T-helper 17 cell (primary cell): ENCODE data around the gene DELE1. TPM values are rescaled to one million over a fixed set of nuclear protein-coding genes. Genes with fewer than 3 reads are reported as not detected.
"Not testable (repeated sequence)": the region's sequence is repeated elsewhere in the genome, so short reads cannot be mapped to it uniquely, and the experiment has no call there.

Source experiments
- ATAC-seq: fragments of 150-1000 bp; cut with Tn5 transposase; 2 replicates; pipeline ENCODE4 v1.10.0; 2021; ENCODE audit warnings: mild to moderate bottlenecking, moderate library complexity
- DNase-seq, 3 donors: peaks; one replicate each; pipeline versions ENCODE4 v3.0.0 to v3.0.0-alpha.2; 2020 to 2021
- H3K9me3 ChIP-seq: one replicate; pipeline ENCODE4 v1.7.0; 2013; ENCODE audit warnings: low read length, mild to moderate bottlenecking; ENCODE audit not compliant: control insufficient read depth, poor library complexity, severe bottlenecking
- H3K27ac Mint-ChIP-seq: one replicate; pipeline ENCODE4 v1.8.0; 2022; ENCODE audit warnings: mild to moderate bottlenecking, moderate library complexity, mixed read lengths
- H3K27me3 Mint-ChIP-seq: one replicate; pipeline ENCODE4 v1.8.0; 2022; ENCODE audit warnings: mixed read lengths
- H3K36me3 Mint-ChIP-seq: one replicate; pipeline ENCODE4 v1.8.0; 2022; ENCODE audit warnings: low read depth, mixed read lengths
- H3K4me1 Mint-ChIP-seq: one replicate; pipeline ENCODE4 v1.8.0; 2022; ENCODE audit warnings: mild to moderate bottlenecking, mixed read lengths
- H3K4me3 Mint-ChIP-seq: one replicate; pipeline ENCODE4 v1.8.0; 2022; ENCODE audit warnings: mild to moderate bottlenecking, moderate library complexity, mixed read lengths
- total RNA-seq, 4 donors: library from RNA in 2 of 4; stranded (reverse) in 2 of 4; gene quantifications; one replicate each; pipeline ENCODE4 v1.2.3 and lab custom pipeline; 2022 to 2026

DELE1 gene
- total RNA-seq, 2 donors from 2014 or later, result 76.6 to 86.7 TPM

GRCh38 chr5:141920771-141921170 lies 2.9 kb upstream of the DELE1 start:
- Mint-ChIP-seq H3K4me1 (peaks cover 22% of the 10 kb centered on the region), H3K4me3 (no peak overlapping the region), H3K27me3 (peaks cover 24% of the 10 kb centered on the region), H3K27ac (peak overlapping the region; percentile 80), H3K36me3 (peaks cover 8% of the 10 kb centered on the region)
- DNase-seq (no peak), ATAC-seq (no peak)
- no peaks in the 10 kb centered on the region for H3K9me3 ChIP-seq

DNA sequence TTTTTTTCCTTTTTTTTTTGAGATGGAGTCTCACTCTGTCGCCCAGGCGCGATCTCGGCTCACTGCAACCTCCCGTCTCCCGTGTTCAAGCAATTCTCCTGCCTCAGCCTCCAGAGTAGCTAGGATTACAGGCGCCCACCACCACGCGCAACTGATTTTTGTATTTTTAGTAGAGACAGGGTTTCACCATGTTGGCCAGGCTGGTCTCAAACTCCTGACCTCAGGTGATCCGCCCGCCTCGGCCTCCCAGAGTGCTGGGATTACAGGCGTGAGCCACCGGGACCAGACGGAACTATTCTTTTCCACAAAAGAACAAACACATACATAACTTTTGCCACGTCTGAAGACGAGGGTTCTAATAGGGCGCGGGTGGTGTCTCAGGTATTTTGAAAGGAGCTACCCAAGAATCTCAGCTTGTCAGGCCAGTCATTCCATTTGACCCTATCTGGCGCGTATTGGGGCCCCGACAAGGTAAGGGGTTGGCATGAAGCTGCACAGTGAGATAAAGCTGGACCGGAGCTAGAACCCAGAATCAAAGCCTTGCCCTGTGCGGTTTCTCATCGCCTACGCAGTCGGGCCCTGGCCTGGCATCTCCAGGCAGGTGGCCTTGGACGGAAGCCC lies 734 bp upstream of the DELE1 start:
- Mint-ChIP-seq H3K27ac (peak overlapping the region; percentile 98), H3K4me3 (peak overlapping the region; percentile 92), H3K4me1 (peaks cover 31% of the 10 kb centered on the region)
- not testable (repeated sequence) for H3K9me3 ChIP-seq, H3K27me3 Mint-ChIP-seq, ATAC-seq, DNase-seq, H3K36me3 Mint-ChIP-seq

DNA sequence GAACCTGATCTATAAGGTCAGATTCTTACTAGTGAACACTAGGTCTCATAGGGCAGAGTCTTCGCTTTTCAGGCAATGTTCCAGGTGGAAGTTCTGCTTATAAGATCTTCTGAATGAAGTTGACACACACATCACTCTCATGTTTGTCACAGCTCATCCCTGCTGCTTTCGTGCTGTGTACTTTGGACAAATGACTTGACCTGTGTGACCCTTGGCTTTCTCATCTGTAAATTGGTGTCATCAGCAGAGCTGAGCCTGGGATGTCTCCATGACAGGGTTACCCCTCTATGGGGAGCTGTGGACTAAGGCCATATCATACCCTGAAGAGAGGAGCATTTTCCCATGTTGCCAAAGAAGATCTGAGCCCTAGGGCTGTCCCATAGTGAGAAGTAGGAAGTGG lies 2.8 kb downstream of the DELE1 start:
- no peak overlapping the region for H3K27ac Mint-ChIP-seq

GRCh38 chr5:141928051-141928450 lies 4.4 kb downstream of the DELE1 start:
- no peak overlapping the region for H3K4me3 Mint-ChIP-seq
- DNase-seq (no peak), ATAC-seq (no peak)
- no peaks in the 10 kb centered on the region for H3K27me3 Mint-ChIP-seq
- H3K9me3 ChIP-seq, result no peaks in the 10 kb centered on the region
- peaks cover 16% of the 10 kb centered on the region for H3K36me3 Mint-ChIP-seq
- peaks cover 35% of the 10 kb centered on the region for H3K4me1 Mint-ChIP-seq
- H3K27ac Mint-ChIP-seq, result peak overlapping the region; percentile 67

More for the DNA sequence above, 2.8 kb downstream of the DELE1 start:
- H3K27me3 Mint-ChIP-seq, result no peaks in the 10 kb centered on the region
- H3K4me1 Mint-ChIP-seq, result peaks cover 37% of the 10 kb centered on the region
- no peak for DNase-seq
- no peaks in the 10 kb centered on the region for H3K9me3 ChIP-seq
- H3K36me3 Mint-ChIP-seq, result peaks cover 13% of the 10 kb centered on the region
- H3K4me3 Mint-ChIP-seq, result no peak overlapping the region
- no peak for ATAC-seq

DNA sequence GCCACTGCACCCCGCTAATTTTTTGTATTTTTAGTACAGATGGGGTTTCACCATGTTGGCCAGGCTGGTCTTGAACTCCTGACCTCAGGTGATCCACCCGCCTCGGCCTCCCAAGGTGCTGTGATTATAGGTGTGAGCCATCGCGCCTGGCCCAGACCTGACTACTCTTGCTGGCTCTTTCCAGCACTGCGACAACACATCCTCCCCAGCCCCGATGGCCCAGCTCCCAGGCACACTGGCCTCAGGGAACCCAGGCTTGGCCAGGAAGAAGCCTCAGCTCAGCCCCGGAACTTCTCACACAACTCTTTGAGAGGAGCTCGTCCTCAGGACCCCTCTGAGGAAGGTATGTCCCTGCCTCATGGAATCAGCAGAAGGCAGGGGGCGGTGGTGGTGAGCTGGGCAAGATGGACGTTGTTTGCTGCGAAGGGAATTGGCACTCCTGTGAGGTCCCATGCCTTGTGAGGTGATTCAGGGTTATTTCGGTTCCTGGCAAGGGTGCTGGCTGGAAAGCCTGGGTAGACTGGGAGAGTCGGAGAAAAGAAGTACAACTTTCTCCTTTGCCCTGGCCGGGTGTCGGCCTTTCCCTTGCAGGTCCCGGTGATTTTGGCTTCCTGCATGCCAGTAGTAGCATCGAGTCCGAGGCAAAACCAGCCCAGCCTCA lies 5.9 kb downstream of the DELE1 start:
- no peaks in the 10 kb centered on the region for H3K9me3 ChIP-seq
- no peak for DNase-seq
- Mint-ChIP-seq H3K27me3 (no peaks in the 10 kb centered on the region), H3K27ac (peak overlapping the region; percentile 67), H3K4me1 (peaks cover 26% of the 10 kb centered on the region), H3K36me3 (peaks cover 14% of the 10 kb centered on the region), H3K4me3 (no peak overlapping the region)
- ATAC-seq, result no peak

DNA sequence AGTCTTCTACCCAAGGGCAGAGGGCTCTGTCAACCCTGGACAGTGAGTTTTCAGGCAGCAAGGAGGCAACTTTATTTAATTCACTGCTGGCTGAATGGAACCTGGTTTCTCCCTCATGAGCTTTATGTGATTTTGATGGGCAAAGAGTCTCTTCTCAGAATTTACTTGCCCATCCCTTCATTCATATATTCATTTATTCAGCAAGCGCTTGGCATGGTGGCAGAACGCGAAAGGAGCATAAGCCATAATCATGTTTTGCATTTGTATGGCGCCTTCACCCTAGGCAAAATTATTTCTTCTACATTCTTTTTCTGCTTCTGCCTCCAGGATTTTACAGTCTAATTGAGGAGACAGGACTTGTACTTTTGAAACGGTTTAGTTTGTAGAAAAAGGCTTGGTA lies 8.0 kb downstream of the DELE1 start:
- no peak overlapping the region for H3K4me3 Mint-ChIP-seq
- peaks cover 16% of the 10 kb centered on the region for H3K36me3 Mint-ChIP-seq
- H3K9me3 ChIP-seq, result no peaks in the 10 kb centered on the region
- H3K4me1 Mint-ChIP-seq, result peaks cover 24% of the 10 kb centered on the region
- peak overlapping the region; percentile 73 for H3K27ac Mint-ChIP-seq
- H3K27me3 Mint-ChIP-seq, result no peaks in the 10 kb centered on the region
- ATAC-seq (no peak), DNase-seq (no peak)

- Mint-ChIP-seq H3K27me3 (no peaks in the 10 kb centered on the region), H3K27ac (no peak overlapping the region), H3K36me3 (peaks cover 16% of the 10 kb centered on the region), H3K4me1 (peaks cover 14% of the 10 kb centered on the region), H3K4me3 (no peak overlapping the region)
- DNase-seq, result no peak
- no peaks in the 10 kb centered on the region for H3K9me3 ChIP-seq
- ATAC-seq, result no peak
These were observed 9.5 kb downstream of the DELE1 start for GRCh38 chr5:141933151-141933550.

DNA sequence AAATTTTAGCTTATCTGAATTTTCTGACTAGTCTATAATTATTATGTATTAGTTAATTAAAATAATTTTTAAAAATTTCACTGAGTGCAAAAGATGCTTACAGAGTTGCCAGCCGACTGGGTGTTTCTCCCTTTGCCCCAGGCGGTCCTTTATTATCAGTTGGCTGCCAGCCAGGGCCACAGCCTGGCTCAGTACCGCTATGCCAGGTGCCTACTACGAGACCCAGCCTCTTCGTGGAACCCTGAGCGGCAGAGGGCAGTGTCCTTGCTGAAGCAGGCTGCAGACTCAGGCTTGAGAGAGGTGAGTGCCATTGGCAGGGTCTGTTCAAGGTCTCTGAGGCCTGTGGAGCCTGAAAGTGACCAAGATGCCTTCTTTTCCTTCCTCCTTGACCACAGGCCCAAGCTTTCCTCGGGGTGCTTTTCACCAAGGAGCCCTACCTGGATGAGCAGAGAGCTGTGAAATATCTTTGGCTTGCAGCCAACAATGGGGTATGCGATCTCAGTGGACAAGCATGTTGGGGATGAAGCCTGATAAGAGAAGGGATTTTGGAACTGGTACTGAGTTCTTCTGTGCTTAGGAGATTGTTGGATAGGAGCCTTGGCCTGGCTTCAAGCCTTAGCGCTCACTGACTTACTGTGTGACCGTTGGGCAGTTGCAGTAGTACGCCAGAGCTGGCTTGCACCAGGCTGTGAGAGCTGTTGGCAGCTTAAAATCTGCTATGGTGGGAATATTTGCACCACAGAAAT lies 10.6 kb downstream of the DELE1 start:
- peaks cover 14% of the 10 kb centered on the region for H3K36me3 Mint-ChIP-seq

GRCh38 chr5:141935538-141935937 lies 11.9 kb downstream of the DELE1 start:
- no peak for DNase-seq
- H3K9me3 ChIP-seq, result no peaks in the 10 kb centered on the region
- H3K4me1 Mint-ChIP-seq, result peaks cover 15% of the 10 kb centered on the region
- H3K27me3 Mint-ChIP-seq, result no peaks in the 10 kb centered on the region
- H3K4me3 Mint-ChIP-seq, result no peak overlapping the region
- H3K27ac Mint-ChIP-seq, result peak overlapping the region; percentile 49
- no peak for ATAC-seq
- peaks cover 14% of the 10 kb centered on the region for H3K36me3 Mint-ChIP-seq

More for the DNA sequence above, 10.6 kb downstream of the DELE1 start:
- no peaks in the 10 kb centered on the region for H3K27me3 Mint-ChIP-seq
- DNase-seq, result no peak
- no peak overlapping the region for H3K27ac Mint-ChIP-seq
- no peaks in the 10 kb centered on the region for H3K9me3 ChIP-seq
- H3K4me3 Mint-ChIP-seq, result no peak overlapping the region
- peaks cover 11% of the 10 kb centered on the region for H3K4me1 Mint-ChIP-seq
- ATAC-seq, result no peak

- no peaks in the 10 kb centered on the region for H3K9me3 ChIP-seq
- peak overlapping the region; percentile 66 for H3K27ac Mint-ChIP-seq
- no peak overlapping the region for H3K4me3 Mint-ChIP-seq
- H3K36me3 Mint-ChIP-seq, result peaks cover 3% of the 10 kb centered on the region
- no peak for DNase-seq
- ATAC-seq, result peak; percentile 27
- H3K27me3 Mint-ChIP-seq, result no peaks in the 10 kb centered on the region
- H3K4me1 Mint-ChIP-seq, result peaks cover 10% of the 10 kb centered on the region
These were observed 17.1 kb downstream of the DELE1 start for GRCh38 chr5:141940695-141941271.

GRCh38 chr5:141941307-141941706 lies 17.6 kb downstream of the DELE1 start:
- Mint-ChIP-seq H3K4me1 (peaks cover 7% of the 10 kb centered on the region), H3K4me3 (no peak overlapping the region), H3K27me3 (no peaks in the 10 kb centered on the region), H3K27ac (peak overlapping the region; percentile 66), H3K36me3 (no peaks in the 10 kb centered on the region)
- DNase-seq, result no peak
- ATAC-seq, result peak; percentile 35
- no peaks in the 10 kb centered on the region for H3K9me3 ChIP-seq

DNA sequence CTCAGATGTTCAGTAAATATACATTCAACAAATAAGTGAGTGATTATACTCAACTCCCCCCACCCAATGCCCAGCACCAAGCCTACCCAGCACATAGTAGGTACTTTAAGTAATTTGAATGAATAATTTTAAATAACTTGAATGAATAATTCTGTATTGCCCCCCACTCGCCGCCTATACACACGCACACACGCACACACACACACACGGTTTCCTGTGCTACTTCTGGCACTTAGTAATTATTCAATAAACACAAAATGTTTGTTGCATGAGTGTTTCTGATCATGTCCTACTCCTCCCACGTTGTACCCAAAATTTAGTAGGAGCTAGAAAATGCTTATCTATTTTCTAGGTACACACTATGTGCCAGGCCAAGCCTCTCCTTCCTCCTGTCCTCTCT lies 18.1 kb downstream of the DELE1 start:
- no peak for ATAC-seq
- H3K9me3 ChIP-seq, result no peaks in the 10 kb centered on the region
- no peak for DNase-seq
- no peaks in the 10 kb centered on the region for H3K27me3 Mint-ChIP-seq
- peaks cover 7% of the 10 kb centered on the region for H3K4me1 Mint-ChIP-seq
- no peak overlapping the region for H3K4me3 Mint-ChIP-seq
- H3K36me3 Mint-ChIP-seq, result no peaks in the 10 kb centered on the region
- no peak overlapping the region for H3K27ac Mint-ChIP-seq

- H3K36me3 Mint-ChIP-seq, result no peaks in the 10 kb centered on the region
- H3K4me3 Mint-ChIP-seq, result no peak overlapping the region
- no peak overlapping the region for H3K27ac Mint-ChIP-seq
- H3K9me3 ChIP-seq, result no peaks in the 10 kb centered on the region
- no peaks in the 10 kb centered on the region for H3K27me3 Mint-ChIP-seq
- DNase-seq (no peak), ATAC-seq (no peak)
- H3K4me1 Mint-ChIP-seq, result peaks cover 7% of the 10 kb centered on the region
These were observed 18.6 kb downstream of the DELE1 start for GRCh38 chr5:141942185-141942857.
